ENCODE measurements around the gene NPTX1.

The NPTX1 gene

GRCh38 chr17:80477647-80478478 lies 1.5 kb upstream of the NPTX1 start:
- no peak for DNase-seq

- no peak for DNase-seq
Measured at GRCh38 chr17:80476877-80477646, 655 bp upstream of the NPTX1 start.

- no peak for DNase-seq
Measured at GRCh38 chr17:80474961-80475909, 1.2 kb downstream of the NPTX1 start.

GRCh38 chr17:80474231-80474960 lies 2.0 kb downstream of the NPTX1 start:
- no peak for DNase-seq

GRCh38 chr17:80473701-80474100 lies 2.7 kb downstream of the NPTX1 start:
- DNase-seq: no peak

GRCh38 chr17:80472996-80473395 lies 3.4 kb downstream of the NPTX1 start:
- no peak for DNase-seq

- DNase-seq: no peak
Measured at GRCh38 chr17:80471922-80472321, 4.5 kb downstream of the NPTX1 start.

GRCh38 chr17:80470603-80471002 lies 5.8 kb downstream of the NPTX1 start:
- no peak for DNase-seq

- no peak for DNase-seq
Measured at GRCh38 chr17:80469667-80470066, 6.7 kb downstream of the NPTX1 start.

GRCh38 chr17:80468781-80469493 lies 7.5 kb downstream of the NPTX1 start:
- DNase-seq: no peak

- no peak for DNase-seq
Measured at GRCh38 chr17:80468242-80468641, 8.2 kb downstream of the NPTX1 start.

- DNase-seq: no peak
Measured at GRCh38 chr17:80466188-80466705, 10.2 kb downstream of the NPTX1 start.

- DNase-seq: no peak
Measured at GRCh38 chr17:80465327-80465974, 11.0 kb downstream of the NPTX1 start.

GRCh38 chr17:80464486-80464885 lies 11.9 kb downstream of the NPTX1 start:
- DNase-seq: no peak

- no peak for DNase-seq
Measured at GRCh38 chr17:80463784-80464400, 12.5 kb downstream of the NPTX1 start.

GRCh38 chr17:80461528-80462160 lies 14.8 kb downstream of the NPTX1 start:
- DNase-seq: no peak

GRCh38 chr17:80460429-80460834 lies 16.0 kb downstream of the NPTX1 start:
- no peak for DNase-seq

- no peak for DNase-seq
Measured at GRCh38 chr17:80459234-80459633, 17.2 kb downstream of the NPTX1 start.

GRCh38 chr17:80458016-80458415 lies 18.4 kb downstream of the NPTX1 start:
- no peak for DNase-seq

Data from NCI-H2081 treated with DMSO at 0.1 percent for 48 hours (cell line).